HepG2 (cell line): ENCODE measurements around the gene PTH2. TPM values are rescaled to one million over a fixed set of nuclear protein-coding genes. Genes with fewer than 3 reads are reported as not detected.

Experiments used
- AHR ChIP-seq: IDR thresholded peaks from 2 replicates; pipeline ENCODE4 v1.6.1; 2018; ENCODE audit warnings: missing genetic modification reagents, missing compliant biosample characterization
- HMG20A ChIP-seq: IDR thresholded peaks from 2 replicates; pipeline ENCODE4 v1.6.1; 2016; ENCODE audit warnings: borderline replicate concordance
- IRF2 ChIP-seq: IDR thresholded peaks from 2 replicates; pipeline ENCODE4 v1.6.1; 2018; ENCODE audit warnings: missing genetic modification reagents, missing compliant biosample characterization
- MAFF ChIP-seq: IDR thresholded peaks from 2 replicates; pipeline ENCODE4 v1.6.1; 2011; ENCODE audit warnings: low read depth, low read length, improper control_type of control experiment
- RFXAP ChIP-seq: sonication (generic); formaldehyde crosslinking; IDR thresholded peaks from 2 replicates; pipeline ENCODE4 v1.4.0; 2020; ENCODE audit warnings: missing genetic modification reagents, borderline replicate concordance
- SMAD1 ChIP-seq: sonication (generic); formaldehyde crosslinking; IDR thresholded peaks from 2 replicates; pipeline ENCODE4 v1.4.0; 2020; ENCODE audit warnings: missing genetic modification reagents, low read depth, mild to moderate bottlenecking, borderline replicate concordance
- TBP ChIP-seq: sonication (generic); formaldehyde crosslinking; IDR thresholded peaks from 2 replicates; pipeline ENCODE4 v1.5.0; 2020; ENCODE audit warnings: missing genetic modification reagents
- YY1 ChIP-seq: IDR thresholded peaks from 2 replicates; pipeline ENCODE4 v1.6.1; 2011; ENCODE audit warnings: low read length, low read depth, moderate library complexity, mild to moderate bottlenecking; ENCODE audit not compliant: insufficient read depth, insufficient replicate concordance
- ZBTB1 ChIP-seq: sonication (generic); formaldehyde crosslinking; IDR thresholded peaks from 2 replicates; pipeline ENCODE4 v1.4.0; 2020; ENCODE audit warnings: missing genetic modification reagents, borderline replicate concordance
- ZFY ChIP-seq: sonication (generic); formaldehyde crosslinking; IDR thresholded peaks from 2 replicates; pipeline ENCODE4 v1.4.0; 2020; ENCODE audit warnings: missing genetic modification reagents
- ZNF121 ChIP-seq: sonication (generic); formaldehyde crosslinking; IDR thresholded peaks from 2 replicates; pipeline ENCODE4 v1.5.0; 2020; ENCODE audit warnings: mild to moderate bottlenecking, missing genetic modification reagents
- ZNF138 ChIP-seq: sonication (generic); formaldehyde crosslinking; IDR thresholded peaks from 2 replicates; pipeline ENCODE4 v1.5.0; 2020; ENCODE audit warnings: mild to moderate bottlenecking, low read depth, missing genetic modification reagents
- ZNF235 ChIP-seq: sonication (generic); formaldehyde crosslinking; IDR thresholded peaks from 2 replicates; pipeline ENCODE4 v1.8.1; 2023; ENCODE audit warnings: mild to moderate bottlenecking, missing genetic modification reagents, borderline replicate concordance
- ZNF33A ChIP-seq: sonication (generic); formaldehyde crosslinking; IDR thresholded peaks from 2 replicates; pipeline ENCODE4 v1.5.1; 2020; ENCODE audit warnings: missing genetic modification reagents, mild to moderate bottlenecking, moderate library complexity, borderline replicate concordance
- ZNF615 ChIP-seq: sonication (generic); formaldehyde crosslinking; IDR thresholded peaks from 2 replicates; pipeline ENCODE4 v1.5.0; 2020; ENCODE audit warnings: mild to moderate bottlenecking, missing genetic modification reagents, borderline replicate concordance
- ZNF644 ChIP-seq: IDR thresholded peaks from 2 replicates; pipeline ENCODE4 v1.6.1; 2016; ENCODE audit warnings: low read depth
- ZNF839 ChIP-seq: sonication (generic); formaldehyde crosslinking; IDR thresholded peaks from 2 replicates; pipeline ENCODE4 v1.4.0; 2020; ENCODE audit warnings: missing genetic modification reagents, mild to moderate bottlenecking, borderline replicate concordance
- polyA plus RNA-seq, 8 experiments: library from polyadenylated mRNA; depleted of rRNA in 3 of 8; stranded (reverse) in 7 of 8; unstranded in 1 of 8; fragments of >200 nt; fragmentation: Illumina TruSeq in 4 of 8; extraction: Trizol in 4 of 8; gene quantifications; 2 replicates each; pipeline versions ENCODE4 v1.2.1 to v1.2.3, GENCODE V29; 2011 to 2016; ENCODE audit warnings: low read depth in 4 of 8, missing spikeins in 1 of 8, mixed read lengths in 1 of 8; ENCODE audit not compliant: insufficient read depth in 1 of 8
- total RNA-seq, 5 experiments: library from RNA; depleted of rRNA; stranded (reverse); fragments of >200 nt; fragmentation: Illumina TruSeq; extraction: Trizol; gene quantifications; 2 replicates each; pipeline ENCODE4 v1.2.3, GENCODE V29; 2016; ENCODE audit warnings: low read depth in 1 of 5
- TF ChIP-seq, protein P1 (sequence below): sonication (generic); formaldehyde crosslinking; IDR thresholded peaks from 2 replicates; pipeline ENCODE4 v1.4.0; 2020; ENCODE audit warnings: missing genetic modification reagents
- TF ChIP-seq, protein P2 (sequence below): sonication (generic); formaldehyde crosslinking; conservative IDR thresholded peaks from 2 replicates; pipeline ENCODE4 v1.8.0; 2022; ENCODE audit warnings: missing genetic modification reagents
- TF ChIP-seq, protein P3 (sequence below): IDR thresholded peaks from 2 replicates; pipeline ENCODE4 v1.6.1; 2012; ENCODE audit warnings: low read depth, low read length, improper control_type of control experiment
- TF ChIP-seq, protein P4 (sequence below): fragments of 450-650 bp; IDR thresholded peaks from 2 replicates; pipeline ENCODE4 v1.6.1; 2016

Gene PTH2
- total and polyA plus RNA-seq, 2 of the 13 experiments (the other 11 are each of a cell fraction or from before 2014, with no cell fraction given): not detected

DNA sequence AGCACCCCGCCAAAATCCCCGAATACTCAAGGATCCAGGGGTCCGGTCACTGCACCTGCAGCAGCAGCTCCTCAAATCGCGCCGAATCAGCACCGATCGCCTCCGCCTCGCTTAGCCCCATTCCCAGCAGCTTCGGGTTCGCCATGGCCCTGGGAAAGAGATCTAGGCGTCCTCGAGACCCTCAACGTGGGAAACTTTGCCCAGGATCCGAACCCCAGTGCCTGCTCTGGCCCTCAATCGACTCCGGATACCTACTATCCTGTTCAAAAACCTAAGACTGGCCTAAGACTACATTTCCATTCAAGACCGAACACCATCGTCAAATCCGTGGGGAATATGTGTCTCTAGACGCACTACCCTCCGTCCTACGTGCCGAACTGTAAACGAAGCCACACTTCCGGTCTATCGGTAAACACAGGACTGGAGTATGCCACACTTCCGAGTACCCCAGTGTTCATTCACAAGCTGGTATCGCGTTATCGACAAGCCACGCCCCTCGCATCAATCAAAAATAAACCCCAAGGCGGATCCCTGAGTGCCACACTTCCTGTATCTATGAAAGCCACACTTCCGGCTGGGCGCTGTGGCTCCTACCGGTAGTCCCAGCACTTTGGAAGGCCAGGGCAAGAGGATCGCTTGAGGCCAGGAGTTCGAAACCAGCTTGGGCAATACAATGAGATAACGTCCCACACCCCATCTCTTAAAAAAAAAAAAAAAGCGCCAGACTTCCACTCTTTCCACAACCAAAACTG lies 28.4 kb upstream of the PTH2 start, which contains the start of gene PIH1D1 (continued):
- no peak for TF ChIP-seq YY1
- no peak for TF ChIP-seq RFXAP (CRISPR knock-in tag)
- TF ChIP-seq TBP (CRISPR knock-in tag): no peak
- peak; percentile 77 for TF ChIP-seq ZFY (CRISPR knock-in tag)
- 0 out of 2 replicates have a peak, but pooled peaks have one; percentile 49 for TF ChIP-seq ZNF138 (CRISPR knock-in tag)
- TF ChIP-seq ZBTB1 (CRISPR knock-in tag): no peak
- TF ChIP-seq, protein P1, sequence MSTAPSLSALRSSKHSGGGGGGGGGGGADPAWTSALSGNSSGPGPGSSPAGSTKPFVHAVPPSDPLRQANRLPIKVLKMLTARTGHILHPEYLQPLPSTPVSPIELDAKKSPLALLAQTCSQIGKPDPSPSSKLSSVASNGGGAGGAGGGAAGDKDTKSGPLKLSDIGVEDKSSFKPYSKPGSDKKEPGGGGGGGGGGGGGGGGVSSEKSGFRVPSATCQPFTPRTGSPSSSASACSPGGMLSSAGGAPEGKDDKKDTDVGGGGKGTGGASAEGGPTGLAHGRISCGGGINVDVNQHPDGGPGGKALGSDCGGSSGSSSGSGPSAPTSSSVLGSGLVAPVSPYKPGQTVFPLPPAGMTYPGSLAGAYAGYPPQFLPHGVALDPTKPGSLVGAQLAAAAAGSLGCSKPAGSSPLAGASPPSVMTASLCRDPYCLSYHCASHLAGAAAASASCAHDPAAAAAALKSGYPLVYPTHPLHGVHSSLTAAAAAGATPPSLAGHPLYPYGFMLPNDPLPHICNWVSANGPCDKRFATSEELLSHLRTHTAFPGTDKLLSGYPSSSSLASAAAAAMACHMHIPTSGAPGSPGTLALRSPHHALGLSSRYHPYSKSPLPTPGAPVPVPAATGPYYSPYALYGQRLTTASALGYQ: no peak
- no peak for TF ChIP-seq MAFF
- no peak for TF ChIP-seq ZNF615
- TF ChIP-seq AHR (CRISPR knock-in tag): 0 out of 2 replicates have a peak, but pooled peaks have one; percentile 33
- no peak for TF ChIP-seq HMG20A
- TF ChIP-seq, protein P2, sequence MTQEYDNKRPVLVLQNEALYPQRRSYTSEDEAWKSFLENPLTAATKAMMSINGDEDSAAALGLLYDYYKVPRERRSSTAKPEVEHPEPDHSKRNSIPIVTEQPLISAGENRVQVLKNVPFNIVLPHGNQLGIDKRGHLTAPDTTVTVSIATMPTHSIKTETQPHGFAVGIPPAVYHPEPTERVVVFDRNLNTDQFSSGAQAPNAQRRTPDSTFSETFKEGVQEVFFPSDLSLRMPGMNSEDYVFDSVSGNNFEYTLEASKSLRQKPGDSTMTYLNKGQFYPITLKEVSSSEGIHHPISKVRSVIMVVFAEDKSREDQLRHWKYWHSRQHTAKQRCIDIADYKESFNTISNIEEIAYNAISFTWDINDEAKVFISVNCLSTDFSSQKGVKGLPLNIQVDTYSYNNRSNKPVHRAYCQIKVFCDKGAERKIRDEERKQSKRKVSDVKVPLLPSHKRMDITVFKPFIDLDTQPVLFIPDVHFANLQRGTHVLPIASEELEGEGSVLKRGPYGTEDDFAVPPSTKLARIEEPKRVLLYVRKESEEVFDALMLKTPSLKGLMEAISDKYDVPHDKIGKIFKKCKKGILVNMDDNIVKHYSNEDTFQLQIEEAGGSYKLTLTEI: no peak
- TF ChIP-seq, protein P3, sequence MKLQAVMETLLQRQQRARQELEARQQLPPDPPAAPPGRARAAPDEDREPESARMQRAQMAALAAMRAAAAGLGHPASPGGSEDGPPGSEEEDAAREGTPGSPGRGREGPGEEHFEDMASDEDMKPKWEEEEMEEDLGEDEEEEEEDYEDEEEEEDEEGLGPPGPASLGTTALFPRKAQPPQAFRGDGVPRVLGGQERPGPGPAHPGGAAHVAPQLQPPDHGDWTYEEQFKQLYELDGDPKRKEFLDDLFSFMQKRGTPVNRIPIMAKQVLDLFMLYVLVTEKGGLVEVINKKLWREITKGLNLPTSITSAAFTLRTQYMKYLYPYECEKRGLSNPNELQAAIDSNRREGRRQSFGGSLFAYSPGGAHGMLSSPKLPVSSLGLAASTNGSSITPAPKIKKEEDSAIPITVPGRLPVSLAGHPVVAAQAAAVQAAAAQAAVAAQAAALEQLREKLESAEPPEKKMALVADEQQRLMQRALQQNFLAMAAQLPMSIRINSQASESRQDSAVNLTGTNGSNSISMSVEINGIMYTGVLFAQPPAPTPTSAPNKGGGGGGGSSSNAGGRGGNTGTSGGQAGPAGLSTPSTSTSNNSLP: peak; percentile 97
- peak; percentile 29; the same call in 1 of the 2 replicates for TF ChIP-seq SMAD1 (CRISPR knock-in tag)
- TF ChIP-seq ZNF644 (CRISPR knock-in tag): no peak
- TF ChIP-seq ZNF121: no peak
- TF ChIP-seq, protein P4, sequence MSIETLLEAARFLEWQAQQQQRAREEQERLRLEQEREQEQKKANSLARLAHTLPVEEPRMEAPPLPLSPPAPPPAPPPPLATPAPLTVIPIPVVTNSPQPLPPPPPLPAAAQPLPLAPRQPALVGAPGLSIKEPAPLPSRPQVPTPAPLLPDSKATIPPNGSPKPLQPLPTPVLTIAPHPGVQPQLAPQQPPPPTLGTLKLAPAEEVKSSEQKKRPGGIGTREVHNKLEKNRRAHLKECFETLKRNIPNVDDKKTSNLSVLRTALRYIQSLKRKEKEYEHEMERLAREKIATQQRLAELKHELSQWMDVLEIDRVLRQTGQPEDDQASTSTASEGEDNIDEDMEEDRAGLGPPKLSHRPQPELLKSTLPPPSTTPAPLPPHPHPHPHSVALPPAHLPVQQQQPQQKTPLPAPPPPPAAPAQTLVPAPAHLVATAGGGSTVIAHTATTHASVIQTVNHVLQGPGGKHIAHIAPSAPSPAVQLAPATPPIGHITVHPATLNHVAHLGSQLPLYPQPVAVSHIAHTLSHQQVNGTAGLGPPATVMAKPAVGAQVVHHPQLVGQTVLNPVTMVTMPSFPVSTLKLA: peak; percentile 68
- 0 out of 2 replicates have a peak, but pooled peaks have one; percentile 41 for TF ChIP-seq ZNF839
- TF ChIP-seq ZNF33A: peak; percentile 66; the same call in 1 of the 2 replicates
- no peak for TF ChIP-seq ZNF235
- peak; percentile 89 for TF ChIP-seq IRF2 (CRISPR knock-in tag)
